ENCODE measurements around the gene THBS3. TPM values are rescaled to one million over a fixed set of nuclear protein-coding genes. Genes with fewer than 3 reads are reported as not detected.

Gene THBS3
- total and polyA plus RNA-seq, 9 of the 15 experiments (the other 6 are each of a cell fraction or from before 2014, with no cell fraction given) = 0.59 to 8.3 (median 3.2) TPM

DNA sequence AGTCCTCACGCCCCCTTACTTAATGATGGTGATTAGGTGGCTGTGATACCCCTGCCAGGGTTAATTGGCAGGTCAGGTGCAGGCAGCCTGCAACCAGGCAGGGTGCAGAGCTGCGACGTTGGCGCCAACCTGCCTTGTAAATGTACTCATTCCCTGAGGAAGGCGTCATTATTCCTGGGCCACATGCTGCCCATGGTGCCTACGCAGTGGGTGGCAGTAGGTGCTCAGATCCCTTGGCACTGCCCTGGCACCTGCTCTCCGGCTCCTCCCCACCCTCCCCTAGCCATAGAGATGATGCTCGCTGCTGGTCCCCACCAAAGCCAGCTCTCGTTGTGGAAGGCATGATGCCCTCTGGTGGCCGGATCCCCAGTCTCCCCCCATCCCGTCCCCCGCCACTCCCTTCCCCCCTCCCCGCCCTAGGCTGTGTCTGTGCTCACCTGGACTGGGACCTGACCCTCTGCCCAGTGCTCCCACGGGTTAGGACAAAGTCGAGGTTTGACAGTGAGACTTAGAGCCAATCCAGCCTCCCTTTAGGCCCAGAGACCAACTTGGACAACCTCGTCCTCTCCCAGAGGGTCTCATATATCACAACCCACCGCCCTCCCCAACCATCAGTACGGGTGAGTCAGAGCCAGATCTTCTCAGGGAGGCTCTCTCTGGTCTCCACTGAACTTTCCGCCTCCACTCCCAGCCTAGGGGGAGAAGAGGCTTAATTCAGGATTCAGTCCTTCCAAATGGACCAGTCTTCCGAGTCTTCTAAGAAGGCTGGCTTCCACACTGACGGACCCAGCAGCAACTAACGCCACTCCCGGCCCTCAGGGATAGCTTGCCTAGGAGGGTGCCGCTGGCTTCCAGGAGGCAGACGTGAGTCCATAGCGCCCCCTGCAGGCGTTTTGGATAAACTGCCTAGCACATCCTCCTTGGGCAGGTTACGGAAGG lies 40.3 kb downstream of the THBS3 start (continued):
- TF ChIP-seq, protein P1, sequence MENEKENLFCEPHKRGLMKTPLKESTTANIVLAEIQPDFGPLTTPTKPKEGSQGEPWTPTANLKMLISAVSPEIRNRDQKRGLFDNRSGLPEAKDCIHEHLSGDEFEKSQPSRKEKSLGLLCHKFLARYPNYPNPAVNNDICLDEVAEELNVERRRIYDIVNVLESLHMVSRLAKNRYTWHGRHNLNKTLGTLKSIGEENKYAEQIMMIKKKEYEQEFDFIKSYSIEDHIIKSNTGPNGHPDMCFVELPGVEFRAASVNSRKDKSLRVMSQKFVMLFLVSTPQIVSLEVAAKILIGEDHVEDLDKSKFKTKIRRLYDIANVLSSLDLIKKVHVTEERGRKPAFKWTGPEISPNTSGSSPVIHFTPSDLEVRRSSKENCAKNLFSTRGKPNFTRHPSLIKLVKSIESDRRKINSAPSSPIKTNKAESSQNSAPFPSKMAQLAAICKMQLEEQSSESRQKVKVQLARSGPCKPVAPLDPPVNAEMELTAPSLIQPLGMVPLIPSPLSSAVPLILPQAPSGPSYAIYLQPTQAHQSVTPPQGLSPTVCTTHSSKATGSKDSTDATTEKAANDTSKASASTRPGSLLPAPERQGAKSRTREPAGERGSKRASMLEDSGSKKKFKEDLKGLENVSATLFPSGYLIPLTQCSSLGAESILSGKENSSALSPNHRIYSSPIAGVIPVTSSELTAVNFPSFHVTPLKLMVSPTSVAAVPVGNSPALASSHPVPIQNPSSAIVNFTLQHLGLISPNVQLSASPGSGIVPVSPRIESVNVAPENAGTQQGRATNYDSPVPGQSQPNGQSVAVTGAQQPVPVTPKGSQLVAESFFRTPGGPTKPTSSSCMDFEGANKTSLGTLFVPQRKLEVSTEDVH (IDR thresholded peaks at IDR 0.05; ENCODE audit: low read depth, partially characterized antibody) = peak; percentile 49
- TF ChIP-seq NR4A1 (CRISPR knock-in tag; IDR thresholded peaks at IDR 0.05) (no peak), NR4A1 (tag; IDR thresholded peaks at IDR 0.05) (no peak), SRSF1 (IDR thresholded peaks at IDR 0.05; ENCODE audit: low read depth, low read length) (no peak), ZNF146 (CRISPR knock-in tag; IDR thresholded peaks at IDR 0.05; ENCODE audit: unreplicated experiment) (no peak), HIVEP1 (CRISPR knock-in tag; IDR thresholded peaks at IDR 0.05) (no peak), MCM2 (IDR thresholded peaks at IDR 0.05; ENCODE audit: low read depth) (no peak), MXI1 (IDR thresholded peaks at IDR 0.05; ENCODE audit: low read depth, low read length) (no peak), MTA3 (IDR thresholded peaks at IDR 0.05; ENCODE audit: borderline replicate concordance) (peak; percentile 66), JUNB (CRISPR knock-in tag; conservative IDR thresholded peaks at IDR 0.05) (no peak), SP2 (IDR thresholded peaks at IDR 0.05; ENCODE audit: extremely low read depth, low read depth, low read length, poor library complexity, severe bottlenecking) (no peak), SAFB2 (IDR thresholded peaks at IDR 0.05; ENCODE audit: borderline replicate concordance, low read depth, low read length, severe bottlenecking) (no peak), KDM5B (IDR thresholded peaks at IDR 0.05; ENCODE audit: insufficient replicate concordance, low read depth, low read length) (peak; percentile 30)
- TF ChIP-seq, protein P2, sequence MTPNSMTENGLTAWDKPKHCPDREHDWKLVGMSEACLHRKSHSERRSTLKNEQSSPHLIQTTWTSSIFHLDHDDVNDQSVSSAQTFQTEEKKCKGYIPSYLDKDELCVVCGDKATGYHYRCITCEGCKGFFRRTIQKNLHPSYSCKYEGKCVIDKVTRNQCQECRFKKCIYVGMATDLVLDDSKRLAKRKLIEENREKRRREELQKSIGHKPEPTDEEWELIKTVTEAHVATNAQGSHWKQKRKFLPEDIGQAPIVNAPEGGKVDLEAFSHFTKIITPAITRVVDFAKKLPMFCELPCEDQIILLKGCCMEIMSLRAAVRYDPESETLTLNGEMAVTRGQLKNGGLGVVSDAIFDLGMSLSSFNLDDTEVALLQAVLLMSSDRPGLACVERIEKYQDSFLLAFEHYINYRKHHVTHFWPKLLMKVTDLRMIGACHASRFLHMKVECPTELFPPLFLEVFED (CRISPR knock-in tag; conservative IDR thresholded peaks at IDR 0.05) = no peak
- TF ChIP-seq, protein P3, sequence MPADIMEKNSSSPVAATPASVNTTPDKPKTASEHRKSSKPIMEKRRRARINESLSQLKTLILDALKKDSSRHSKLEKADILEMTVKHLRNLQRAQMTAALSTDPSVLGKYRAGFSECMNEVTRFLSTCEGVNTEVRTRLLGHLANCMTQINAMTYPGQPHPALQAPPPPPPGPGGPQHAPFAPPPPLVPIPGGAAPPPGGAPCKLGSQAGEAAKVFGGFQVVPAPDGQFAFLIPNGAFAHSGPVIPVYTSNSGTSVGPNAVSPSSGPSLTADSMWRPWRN (IDR thresholded peaks at IDR 0.05; ENCODE audit: low read depth) = no peak
- TF ChIP-seq, protein P4, sequence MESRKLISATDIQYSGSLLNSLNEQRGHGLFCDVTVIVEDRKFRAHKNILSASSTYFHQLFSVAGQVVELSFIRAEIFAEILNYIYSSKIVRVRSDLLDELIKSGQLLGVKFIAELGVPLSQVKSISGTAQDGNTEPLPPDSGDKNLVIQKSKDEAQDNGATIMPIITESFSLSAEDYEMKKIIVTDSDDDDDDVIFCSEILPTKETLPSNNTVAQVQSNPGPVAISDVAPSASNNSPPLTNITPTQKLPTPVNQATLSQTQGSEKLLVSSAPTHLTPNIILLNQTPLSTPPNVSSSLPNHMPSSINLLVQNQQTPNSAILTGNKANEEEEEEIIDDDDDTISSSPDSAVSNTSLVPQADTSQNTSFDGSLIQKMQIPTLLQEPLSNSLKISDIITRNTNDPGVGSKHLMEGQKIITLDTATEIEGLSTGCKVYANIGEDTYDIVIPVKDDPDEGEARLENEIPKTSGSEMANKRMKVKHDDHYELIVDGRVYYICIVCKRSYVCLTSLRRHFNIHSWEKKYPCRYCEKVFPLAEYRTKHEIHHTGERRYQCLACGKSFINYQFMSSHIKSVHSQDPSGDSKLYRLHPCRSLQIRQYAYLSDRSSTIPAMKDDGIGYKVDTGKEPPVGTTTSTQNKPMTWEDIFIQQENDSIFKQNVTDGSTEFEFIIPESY (CRISPR knock-in tag; IDR thresholded peaks at IDR 0.05) = no peak; the same call in 1 of the 2 replicates
- TF ChIP-seq, protein P5, sequence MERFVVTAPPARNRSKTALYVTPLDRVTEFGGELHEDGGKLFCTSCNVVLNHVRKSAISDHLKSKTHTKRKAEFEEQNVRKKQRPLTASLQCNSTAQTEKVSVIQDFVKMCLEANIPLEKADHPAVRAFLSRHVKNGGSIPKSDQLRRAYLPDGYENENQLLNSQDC (CRISPR knock-in tag; IDR thresholded peaks at IDR 0.05) = no peak
- TF ChIP-seq, protein P6, sequence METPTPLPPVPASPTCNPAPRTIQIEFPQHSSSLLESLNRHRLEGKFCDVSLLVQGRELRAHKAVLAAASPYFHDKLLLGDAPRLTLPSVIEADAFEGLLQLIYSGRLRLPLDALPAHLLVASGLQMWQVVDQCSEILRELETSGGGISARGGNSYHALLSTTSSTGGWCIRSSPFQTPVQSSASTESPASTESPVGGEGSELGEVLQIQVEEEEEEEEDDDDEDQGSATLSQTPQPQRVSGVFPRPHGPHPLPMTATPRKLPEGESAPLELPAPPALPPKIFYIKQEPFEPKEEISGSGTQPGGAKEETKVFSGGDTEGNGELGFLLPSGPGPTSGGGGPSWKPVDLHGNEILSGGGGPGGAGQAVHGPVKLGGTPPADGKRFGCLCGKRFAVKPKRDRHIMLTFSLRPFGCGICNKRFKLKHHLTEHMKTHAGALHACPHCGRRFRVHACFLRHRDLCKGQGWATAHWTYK (CRISPR knock-in tag; IDR thresholded peaks at IDR 0.05) = no peak
